Iris pigment epithelial cell (primary cell): ENCODE measurements around the gene BCAR3.

Experiments used
- DNase-seq: peaks from one replicate; pipeline ENCODE4 v3.0.0-alpha.2; 2011; ENCODE audit warnings: low read depth

The BCAR3 gene

GRCh38 chr1:93546162-93546863 lies 135.3 kb downstream of the BCAR3 start:
- no peak for DNase-seq

- DNase-seq, result no peak
Observed at GRCh38 chr1:93542398-93542797, 139.2 kb downstream of the BCAR3 start.

GRCh38 chr1:93541045-93541444 lies 140.6 kb downstream of the BCAR3 start:
- no peak for DNase-seq

- no peak for DNase-seq
Observed at GRCh38 chr1:93537924-93538323, 143.7 kb downstream of the BCAR3 start.

- DNase-seq, result no peak
Observed at GRCh38 chr1:93537396-93537795, 144.2 kb downstream of the BCAR3 start.

- DNase-seq, result no peak
Observed at GRCh38 chr1:93533677-93534076, 148.0 kb downstream of the BCAR3 start.

- no peak for DNase-seq
Observed at GRCh38 chr1:93532780-93533378, 148.8 kb downstream of the BCAR3 start.

GRCh38 chr1:93531193-93531592 lies 150.4 kb downstream of the BCAR3 start:
- no peak for DNase-seq

- DNase-seq, result no peak
Observed at GRCh38 chr1:93528412-93528811, 153.2 kb downstream of the BCAR3 start.

GRCh38 chr1:93526431-93526830 lies 155.2 kb downstream of the BCAR3 start:
- DNase-seq, result no peak

GRCh38 chr1:93525431-93525830 lies 156.2 kb downstream of the BCAR3 start:
- DNase-seq, result no peak

- no peak for DNase-seq
Observed at GRCh38 chr1:93522721-93523120, 158.9 kb downstream of the BCAR3 start.

GRCh38 chr1:93521618-93522017 lies 160.0 kb downstream of the BCAR3 start:
- no peak for DNase-seq

- peak; percentile 75 for DNase-seq
Observed at GRCh38 chr1:93519199-93519829, 162.3 kb downstream of the BCAR3 start.

- DNase-seq, result peak; percentile 6
Observed at GRCh38 chr1:93518516-93518915, 163.1 kb downstream of the BCAR3 start.

- DNase-seq, result no peak
Observed at GRCh38 chr1:93516164-93516563, 165.5 kb downstream of the BCAR3 start.
